ENCODE measurements around the gene EFCAB12.
"Not testable (repeated sequence)": the region's sequence is repeated elsewhere in the genome, so short reads cannot be mapped to it uniquely, and the experiment has no call there.

Gene EFCAB12

DNA sequence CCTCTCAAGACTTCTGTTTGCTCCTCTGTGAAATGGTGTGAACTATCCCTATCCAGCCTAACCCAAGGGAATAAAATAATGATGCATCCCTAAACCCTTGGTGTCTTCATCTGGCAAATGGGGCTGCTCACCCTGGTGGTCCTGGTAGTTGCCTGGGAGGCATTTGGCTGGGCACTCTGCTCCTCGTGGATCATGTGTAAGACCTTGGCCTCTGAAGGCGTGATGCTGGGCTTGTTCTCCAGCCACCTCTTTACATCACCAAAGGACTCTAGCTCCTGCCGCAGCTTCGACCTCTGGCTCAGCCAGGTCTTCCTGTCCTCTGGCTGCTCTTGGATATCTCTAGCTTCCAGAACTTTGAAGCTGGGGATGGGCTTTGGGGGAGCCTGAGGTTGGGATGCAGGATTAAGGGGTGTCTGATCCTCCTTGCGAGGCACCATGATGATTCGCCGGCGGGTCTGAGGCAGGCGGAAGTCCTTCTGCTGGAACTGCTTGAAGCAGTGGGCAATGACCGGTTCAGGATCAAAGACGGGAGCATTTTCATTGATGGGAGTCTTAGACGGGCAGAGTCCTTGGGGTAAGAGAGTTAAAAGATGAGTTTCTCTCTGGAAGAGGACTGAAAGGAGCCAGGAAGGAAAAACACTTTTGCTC, 7.1 kb downstream of the EFCAB12 start:
- no peak overlapping the region for H3K27ac Mint-ChIP-seq
- no peaks in the 10 kb centered on the region for H3K27me3 Mint-ChIP-seq
- H3K4me3 Mint-ChIP-seq, result no peak overlapping the region
- H3K36me3 Mint-ChIP-seq, result peaks cover 4 to 16% of the 10 kb centered on the region in 2 donors
- peaks cover 17 to 25% of the 10 kb centered on the region in 2 donors for H3K4me1 Mint-ChIP-seq
- no peak for ATAC-seq (replicated peaks)
- no peak for DNase-seq
- H3K9me3 Mint-ChIP-seq, result peaks cover 8 to 16% of the 10 kb centered on the region in 2 donors

DNA sequence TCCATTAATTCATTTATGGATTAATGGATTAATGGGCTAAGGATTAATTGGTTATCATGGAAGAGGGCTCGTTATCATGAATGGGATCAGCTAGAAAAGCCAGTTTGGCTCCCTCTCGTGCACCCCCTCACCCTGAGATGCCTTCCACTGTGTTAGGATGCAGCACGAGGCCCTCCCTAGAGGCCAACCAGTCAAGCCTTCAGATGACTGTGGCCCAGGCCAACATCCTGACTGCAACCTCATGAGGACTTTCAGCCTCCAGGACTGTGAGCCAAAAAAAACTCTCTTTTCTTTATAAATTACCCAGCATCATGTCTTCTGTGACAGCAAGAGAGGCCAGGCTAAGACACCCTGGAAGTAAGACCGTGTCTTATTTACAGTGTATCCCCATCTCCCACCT, 9.0 kb downstream of the EFCAB12 start:
- no peak for DNase-seq
- ATAC-seq (replicated peaks), result no peak
- no peaks in the 10 kb centered on the region for H3K27me3 Mint-ChIP-seq
- no peak overlapping the region for H3K27ac Mint-ChIP-seq
- peaks cover 4 to 8% of the 10 kb centered on the region in 2 donors for H3K9me3 Mint-ChIP-seq
- peaks cover 9 to 11% of the 10 kb centered on the region in 2 donors for H3K4me1 Mint-ChIP-seq
- H3K36me3 Mint-ChIP-seq, result peaks cover 0 to 6% of the 10 kb centered on the region in 2 donors
- no peak overlapping the region for H3K4me3 Mint-ChIP-seq

DNA sequence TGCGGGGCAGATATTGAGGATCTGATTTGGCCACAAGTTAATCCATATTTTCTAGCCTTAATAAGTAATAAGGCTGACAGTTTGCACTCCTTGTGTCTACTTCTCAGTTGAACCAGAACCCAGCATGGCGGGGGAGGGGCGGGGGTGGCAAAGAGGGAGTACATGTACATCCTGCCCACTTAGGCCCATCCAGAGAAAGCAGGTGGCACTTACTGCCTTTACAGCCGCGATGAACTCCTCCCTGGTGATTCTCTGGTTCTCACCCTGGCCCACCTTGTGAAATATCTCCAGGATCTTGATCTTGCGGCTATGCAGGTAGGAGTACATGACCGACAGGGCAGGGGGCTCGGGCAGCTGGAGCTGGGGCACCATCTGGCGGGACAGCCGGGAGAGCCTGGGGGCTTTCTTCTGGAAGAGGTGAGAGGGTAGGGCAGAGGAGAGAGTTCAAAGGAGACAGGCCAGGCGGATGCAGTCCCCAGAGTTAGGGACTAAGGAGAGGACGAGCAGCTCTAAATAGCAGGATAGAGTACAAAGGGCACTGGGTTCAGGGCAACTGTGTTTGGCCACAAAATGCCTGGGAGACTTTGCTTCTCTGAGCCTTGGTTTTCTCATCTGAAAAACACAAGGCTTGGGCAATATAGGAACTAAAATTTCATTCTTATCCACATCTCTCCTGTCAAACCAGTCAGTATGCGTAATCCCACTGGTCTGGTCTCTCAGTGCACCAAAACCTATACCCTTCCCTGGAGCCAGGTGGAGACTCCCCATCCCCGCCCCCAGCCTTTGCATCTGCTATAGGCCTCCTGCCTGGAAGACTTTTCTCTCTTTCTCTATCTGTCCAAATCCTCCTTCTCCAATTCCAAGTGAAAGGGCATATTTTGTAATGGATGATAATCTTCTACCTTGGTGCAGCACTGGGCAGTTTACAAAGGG, 10.1 kb downstream of the EFCAB12 start:
- H3K9me3 Mint-ChIP-seq, result no peaks in the 10 kb centered on the region
- no peak overlapping the region for H3K4me3 Mint-ChIP-seq
- no peak overlapping the region for H3K27ac Mint-ChIP-seq
- H3K36me3 Mint-ChIP-seq, result no peaks in the 10 kb centered on the region
- H3K27me3 Mint-ChIP-seq, result no peaks in the 10 kb centered on the region
- peaks cover 0 to 2% of the 10 kb centered on the region in 2 donors for H3K4me1 Mint-ChIP-seq
- no peak for ATAC-seq (replicated peaks)
- no peak for DNase-seq

DNA sequence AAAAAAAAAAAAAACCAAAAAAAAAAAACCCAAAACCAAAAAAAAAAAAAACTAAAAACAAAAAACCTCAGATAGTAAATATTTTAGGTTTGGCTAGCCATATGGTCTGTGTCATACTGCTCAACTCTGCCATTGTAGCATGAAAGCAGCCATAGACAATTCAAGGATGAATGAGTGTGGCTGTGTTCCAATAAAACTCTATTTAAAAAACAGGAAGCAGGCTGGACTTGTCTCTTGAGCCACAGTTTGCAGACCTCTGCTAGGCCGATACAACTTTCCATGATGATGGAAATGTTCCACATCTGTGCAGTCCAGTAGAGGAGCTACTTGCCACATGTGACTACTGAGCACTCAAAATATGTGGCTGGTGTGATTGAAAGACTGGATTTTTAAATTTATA, 11.1 kb downstream of the EFCAB12 start:
- H3K27me3 Mint-ChIP-seq, result no peaks in the 10 kb centered on the region
- no peak overlapping the region for H3K4me3 Mint-ChIP-seq
- peak; percentile 24 to 30 for ATAC-seq (replicated peaks)
- no peak overlapping the region for H3K27ac Mint-ChIP-seq
- H3K36me3 Mint-ChIP-seq, result no peaks in the 10 kb centered on the region
- DNase-seq, result no peak
- H3K9me3 Mint-ChIP-seq, result no peaks in the 10 kb centered on the region
- peaks cover 0 to 2% of the 10 kb centered on the region in 2 donors for H3K4me1 Mint-ChIP-seq

DNA sequence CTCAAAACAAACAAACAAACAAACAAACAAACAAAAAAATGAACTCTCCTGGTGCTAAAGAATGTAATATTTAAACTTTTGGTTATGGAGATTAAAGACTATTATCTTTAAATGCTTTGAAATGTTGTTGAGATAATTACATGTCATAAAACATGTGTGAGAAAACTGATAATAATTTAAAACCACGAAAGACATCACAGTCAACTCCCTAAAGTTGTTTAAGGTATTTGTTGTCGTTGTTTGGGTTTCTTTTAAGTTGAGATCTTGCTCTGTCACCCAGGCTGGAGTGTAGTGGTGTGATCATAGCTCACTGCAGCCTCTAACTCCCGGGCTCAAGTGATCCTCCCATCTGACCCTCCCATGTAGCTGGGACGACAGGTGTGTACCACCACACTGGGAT, 12.0 kb downstream of the EFCAB12 start:
- no peak for DNase-seq
- Mint-ChIP-seq H3K27ac (no peak overlapping the region), H3K36me3 (no peaks in the 10 kb centered on the region), H3K9me3 (no peaks in the 10 kb centered on the region), H3K27me3 (no peaks in the 10 kb centered on the region), H3K4me1 (peaks cover 0 to 2% of the 10 kb centered on the region in 2 donors), H3K4me3 (no peak overlapping the region)
- ATAC-seq (replicated peaks), result no peak

DNA sequence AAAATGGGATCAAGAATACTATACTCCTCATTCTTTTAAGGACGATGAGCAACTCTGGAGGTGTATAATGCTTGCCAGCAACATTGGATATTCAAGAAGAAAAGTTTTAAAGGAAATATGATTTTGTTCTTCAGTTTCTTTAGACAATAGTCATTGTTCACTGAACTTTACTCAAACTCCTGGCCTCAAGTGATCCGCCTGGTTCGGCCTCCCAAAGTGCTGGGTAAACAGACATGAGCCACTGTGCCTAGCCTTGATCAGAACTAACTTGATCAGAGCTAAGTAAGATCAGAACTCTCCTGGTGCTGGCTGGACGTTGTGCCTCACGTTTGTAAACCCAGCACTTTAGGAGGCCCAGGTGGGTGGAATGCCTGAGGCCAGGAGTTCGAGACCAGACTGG, 12.6 kb downstream of the EFCAB12 start:
- DNase-seq (no peak), ATAC-seq (replicated peaks) (no peak)
- Mint-ChIP-seq H3K27ac (no peak overlapping the region), H3K36me3 (no peaks in the 10 kb centered on the region), H3K9me3 (no peaks in the 10 kb centered on the region), H3K4me1 (peaks cover 0 to 2% of the 10 kb centered on the region in 2 donors), H3K4me3 (no peak overlapping the region), H3K27me3 (no peaks in the 10 kb centered on the region)

DNA sequence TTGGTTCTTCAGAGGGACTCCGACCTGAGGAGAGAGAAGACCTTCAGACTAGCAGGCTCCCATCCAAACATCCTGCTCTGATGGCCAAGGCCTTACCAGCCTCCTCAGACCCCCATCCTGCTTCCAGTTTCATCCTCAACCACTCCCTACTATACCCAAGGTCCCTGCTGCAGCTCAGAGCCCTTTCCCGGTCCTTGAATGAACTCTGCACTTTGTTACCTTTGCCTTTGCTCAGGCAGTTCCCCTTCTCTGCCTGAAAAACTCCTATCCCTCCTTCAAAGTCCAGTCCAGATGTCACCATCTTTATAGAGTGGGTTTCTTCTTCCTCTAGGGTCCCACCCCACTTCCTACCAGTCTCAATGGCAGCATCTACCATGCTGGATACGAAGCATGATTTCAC, 13.1 kb downstream of the EFCAB12 start:
- no peak for DNase-seq
- Mint-ChIP-seq H3K27ac (no peak overlapping the region), H3K4me1 (peaks cover 0 to 2% of the 10 kb centered on the region in 2 donors), H3K27me3 (no peaks in the 10 kb centered on the region), H3K9me3 (no peaks in the 10 kb centered on the region), H3K4me3 (no peak overlapping the region), H3K36me3 (no peaks in the 10 kb centered on the region)
- no peak for ATAC-seq (replicated peaks)

DNA sequence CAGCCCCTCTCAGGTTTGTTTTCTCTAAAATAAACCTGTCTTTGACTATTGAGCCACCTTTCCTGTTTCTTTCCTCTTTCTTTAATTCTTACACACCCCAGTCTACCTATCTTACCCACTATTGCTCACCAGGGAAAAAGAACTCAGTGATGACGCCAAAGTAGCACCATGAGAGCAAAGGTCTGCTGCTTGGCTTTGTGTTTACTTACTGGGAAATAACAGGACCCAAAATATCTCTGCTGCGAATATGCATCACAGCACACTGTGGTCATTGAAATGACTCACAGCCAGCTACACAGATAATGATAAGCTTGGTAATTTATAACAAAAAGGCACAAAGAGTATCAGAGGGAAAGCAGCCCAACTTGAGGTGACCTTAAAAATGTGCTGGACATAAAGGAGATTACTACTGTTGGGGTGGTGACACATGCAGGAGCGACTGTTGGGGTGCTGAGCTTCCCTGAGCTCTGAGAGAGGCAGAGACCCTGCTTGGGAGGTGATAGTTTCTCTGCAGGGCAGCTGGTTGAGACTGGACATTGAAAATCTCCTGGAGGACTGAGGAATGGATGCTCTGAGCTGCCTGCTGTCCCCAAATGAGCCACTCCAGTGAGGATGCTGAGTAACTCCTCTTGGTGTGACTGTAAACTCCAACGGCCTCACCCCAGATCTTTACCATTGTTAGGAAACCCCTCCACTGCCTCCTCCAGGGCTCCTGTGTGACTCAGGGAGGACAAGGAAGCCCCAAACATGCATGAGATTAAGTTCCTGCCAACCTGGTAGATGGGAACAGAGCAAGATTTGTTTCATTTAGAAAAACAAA, 14.5 kb downstream of the EFCAB12 start:
- Mint-ChIP-seq H3K27me3 (no peaks in the 10 kb centered on the region), H3K4me1 (peaks cover 2 to 6% of the 10 kb centered on the region in 2 donors), H3K9me3 (no peaks in the 10 kb centered on the region), H3K36me3 (no peaks in the 10 kb centered on the region), H3K27ac (peak overlapping the region; percentile 1), H3K4me3 (peak overlapping the region in 1 of 2 donors; percentile 0)
- ATAC-seq (replicated peaks) (peak; percentile 87 to 95), DNase-seq (no peak)

DNA sequence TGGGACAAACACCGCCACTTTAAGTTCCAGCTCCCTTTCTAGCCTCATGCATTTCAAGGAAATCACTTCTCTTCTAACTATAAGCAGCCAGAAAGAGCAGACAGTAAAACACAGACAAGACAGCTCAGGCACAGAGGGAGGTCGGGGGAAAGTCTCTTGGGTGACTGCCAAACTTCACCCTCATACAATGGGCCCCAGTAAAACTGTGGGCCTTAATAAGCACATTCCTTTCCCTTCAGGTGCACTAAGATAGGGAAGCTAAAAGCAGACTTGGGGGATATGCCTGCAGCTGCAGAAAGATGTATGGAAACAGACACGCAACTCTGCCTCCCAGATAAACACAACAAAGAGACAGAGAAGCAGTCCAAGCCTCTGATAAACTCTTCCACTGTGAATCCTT, 15.2 kb downstream of the EFCAB12 start:
- DNase-seq; H3K36me3 Mint-ChIP-seq; H3K4me3 Mint-ChIP-seq; H3K27me3 Mint-ChIP-seq; ATAC-seq (replicated peaks); H3K4me1 Mint-ChIP-seq; H3K9me3 Mint-ChIP-seq: not testable (repeated sequence)
- H3K27ac Mint-ChIP-seq, result peak overlapping the region; percentile 52

DNA sequence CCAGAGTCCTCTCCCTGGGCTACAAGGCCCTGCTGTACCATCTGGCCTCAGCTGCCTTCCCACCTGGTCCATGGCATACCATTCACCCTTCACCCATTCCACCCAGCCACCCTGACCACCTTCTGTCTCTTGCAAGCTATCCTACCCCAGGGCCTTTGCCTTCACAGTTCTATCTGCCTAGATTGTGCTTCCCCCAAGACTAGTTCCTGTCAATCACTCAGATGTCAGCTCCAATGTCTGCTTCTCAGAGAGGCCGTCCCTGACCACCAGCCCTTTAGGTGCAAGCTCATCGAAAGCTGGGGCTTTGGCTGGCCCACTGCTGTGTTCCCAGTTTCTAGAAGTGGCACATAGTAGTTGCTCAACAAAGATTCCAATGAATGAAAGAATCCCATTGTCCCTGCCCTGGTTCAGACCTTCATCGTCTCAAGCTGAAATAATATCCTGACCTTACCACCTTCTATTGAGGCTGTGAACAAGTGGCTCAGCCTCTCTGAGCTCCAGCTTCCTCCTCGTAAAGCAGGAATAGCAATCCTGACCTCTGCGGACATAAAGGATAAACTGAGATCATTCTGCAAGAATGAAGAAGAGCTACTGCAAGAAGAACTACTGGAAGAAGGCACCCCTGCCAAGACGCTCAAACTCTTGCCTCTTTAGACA, 15.8 kb downstream of the EFCAB12 start:
- Mint-ChIP-seq H3K4me1 (peaks cover 2 to 6% of the 10 kb centered on the region in 2 donors), H3K36me3 (no peaks in the 10 kb centered on the region), H3K9me3 (no peaks in the 10 kb centered on the region), H3K27ac (peak overlapping the region; percentile 52), H3K4me3 (no peak overlapping the region), H3K27me3 (no peaks in the 10 kb centered on the region)
- no peak for ATAC-seq (replicated peaks)
- no peak for DNase-seq

DNA sequence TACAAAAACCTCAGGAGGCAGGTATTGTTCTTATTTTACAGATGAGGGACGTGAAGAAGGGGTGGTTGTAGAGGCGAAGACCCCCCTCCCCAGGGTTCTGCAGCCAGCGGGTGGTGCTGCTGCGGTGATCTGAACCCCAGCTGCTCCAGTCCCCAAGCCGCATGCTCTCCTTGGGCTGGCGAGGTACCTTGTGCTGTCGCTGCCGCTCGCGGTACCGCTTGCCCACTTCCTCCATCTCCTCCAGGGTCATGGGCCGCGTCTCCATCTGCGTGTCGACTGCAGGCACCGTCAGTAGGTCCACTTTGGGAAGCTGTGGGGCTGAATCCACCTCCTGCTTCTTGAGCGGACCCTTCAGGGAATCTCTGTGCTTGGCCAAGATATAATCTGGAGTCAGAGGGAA, 17.5 kb downstream of the EFCAB12 start:
- peaks cover 2 to 6% of the 10 kb centered on the region in 2 donors for H3K4me1 Mint-ChIP-seq
- no peak overlapping the region for H3K4me3 Mint-ChIP-seq
- no peaks in the 10 kb centered on the region for H3K9me3 Mint-ChIP-seq
- H3K27me3 Mint-ChIP-seq, result no peaks in the 10 kb centered on the region
- DNase-seq (no peak), ATAC-seq (replicated peaks) (no peak)
- H3K27ac Mint-ChIP-seq, result no peak overlapping the region
- H3K36me3 Mint-ChIP-seq, result no peaks in the 10 kb centered on the region

DNA sequence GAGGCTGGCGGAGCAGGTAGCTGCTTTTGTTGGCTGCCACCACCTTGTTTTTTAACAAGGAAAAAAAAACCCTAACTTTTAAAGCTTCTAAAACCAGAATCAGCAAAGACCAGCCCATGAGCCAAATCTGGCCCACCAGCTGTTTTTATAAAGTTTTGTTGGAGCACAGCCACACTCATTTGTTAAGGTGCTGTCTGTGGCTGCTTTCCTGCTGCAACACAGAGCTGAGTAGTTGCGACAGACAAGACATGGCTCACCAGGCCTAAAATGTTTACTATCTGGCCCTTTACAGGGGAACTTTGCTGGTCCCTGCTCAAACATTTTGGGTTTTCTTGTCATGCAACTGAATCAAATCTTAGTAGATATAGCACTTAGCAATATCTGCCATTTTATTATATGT, 18.9 kb downstream of the EFCAB12 start:
- H3K27me3 Mint-ChIP-seq, result no peaks in the 10 kb centered on the region
- DNase-seq (no peak), ATAC-seq (replicated peaks) (no peak)
- no peaks in the 10 kb centered on the region for H3K9me3 Mint-ChIP-seq
- H3K4me1 Mint-ChIP-seq, result peaks cover 2 to 6% of the 10 kb centered on the region in 2 donors
- no peak overlapping the region for H3K27ac Mint-ChIP-seq
- H3K36me3 Mint-ChIP-seq, result no peaks in the 10 kb centered on the region
- H3K4me3 Mint-ChIP-seq, result no peak overlapping the region

DNA sequence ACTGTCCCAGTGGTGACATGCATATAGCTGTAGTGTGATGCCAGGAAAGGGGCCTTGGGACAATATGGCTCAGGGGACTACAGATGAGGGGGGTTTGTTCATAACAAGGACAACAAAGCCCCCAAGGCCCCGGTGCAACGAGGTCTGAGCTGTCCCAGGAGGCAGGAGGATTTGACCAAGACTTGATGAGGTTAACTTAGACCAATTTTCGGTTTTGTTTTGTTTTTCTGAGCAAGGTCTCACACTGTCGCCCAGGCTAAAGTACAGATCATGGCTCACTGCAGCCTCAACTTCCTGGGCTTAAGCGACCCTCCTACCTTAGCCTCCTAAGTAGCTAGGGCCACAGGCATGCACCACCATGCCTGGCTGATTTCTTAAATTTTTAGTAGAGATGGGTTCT, 23.8 kb downstream of the EFCAB12 start:
- H3K9me3 Mint-ChIP-seq, result peaks cover 0 to 3% of the 10 kb centered on the region in 2 donors
- H3K27me3 Mint-ChIP-seq, result no peaks in the 10 kb centered on the region
- peaks cover 0 to 4% of the 10 kb centered on the region in 2 donors for H3K36me3 Mint-ChIP-seq
- no peak for ATAC-seq (replicated peaks)
- no peak overlapping the region for H3K4me3 Mint-ChIP-seq
- DNase-seq, result no peak
- H3K27ac Mint-ChIP-seq, result no peak overlapping the region
- H3K4me1 Mint-ChIP-seq, result peaks cover 4 to 12% of the 10 kb centered on the region in 2 donors

DNA sequence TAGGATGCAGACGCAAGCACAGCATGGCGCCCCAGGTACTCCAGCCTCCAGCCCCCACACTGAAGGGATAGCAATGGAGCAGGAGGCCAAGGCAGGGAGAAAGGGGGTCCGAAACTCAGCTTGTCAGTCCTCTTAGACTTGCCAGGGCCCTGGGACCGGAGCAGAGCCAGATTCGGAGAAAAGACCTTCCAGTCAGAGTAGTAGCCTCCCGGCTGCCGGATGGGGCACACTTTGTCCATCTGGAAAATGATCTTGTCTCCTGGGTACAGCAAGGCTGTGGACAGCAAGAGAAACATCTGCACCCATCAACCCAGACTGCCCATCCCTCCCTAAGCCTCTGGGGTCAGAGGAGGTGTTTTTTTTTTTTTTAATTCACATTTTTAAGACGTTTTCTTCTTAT, 24.3 kb downstream of the EFCAB12 start:
- DNase-seq (no peak), ATAC-seq (replicated peaks) (no peak)
- Mint-ChIP-seq H3K27ac (no peak overlapping the region), H3K4me1 (peaks cover 4 to 9% of the 10 kb centered on the region in 2 donors), H3K4me3 (no peak overlapping the region), H3K9me3 (peaks cover 0 to 3% of the 10 kb centered on the region in 2 donors), H3K27me3 (no peaks in the 10 kb centered on the region), H3K36me3 (peaks cover 0 to 4% of the 10 kb centered on the region in 2 donors)
